Measurements from ENCODE around the gene CPA4.
A peak's percentile ranks its signal among the peaks of the same experiment; 100 is the strongest.

CPA4 gene

DNA sequence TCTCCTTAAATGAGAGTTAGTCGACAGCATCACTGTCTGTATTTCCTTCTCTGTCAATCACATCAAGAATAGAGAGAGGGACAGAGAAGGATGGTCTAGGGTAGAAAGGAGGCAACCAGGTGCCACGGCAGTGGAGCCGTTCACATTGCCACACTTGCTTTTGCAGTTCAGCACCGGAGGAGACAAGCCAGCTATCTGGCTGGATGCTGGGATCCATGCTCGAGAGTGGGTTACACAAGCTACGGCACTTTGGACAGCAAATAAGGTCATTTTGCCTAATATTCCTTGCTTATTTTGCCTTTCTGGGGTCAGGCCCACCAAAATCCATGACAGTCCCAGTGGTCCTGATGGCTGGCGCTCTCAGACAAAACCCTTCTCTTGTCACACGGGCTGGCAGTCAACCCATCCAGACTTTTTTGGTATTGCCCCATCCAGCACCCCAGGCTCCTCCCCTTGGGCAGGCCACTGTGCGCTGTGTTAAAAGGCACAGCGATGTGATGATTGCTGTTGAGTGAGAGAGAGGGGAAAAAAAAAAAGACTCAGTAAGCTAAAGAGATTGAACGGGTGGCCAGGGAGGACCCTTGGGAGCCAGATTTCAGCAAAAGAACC, 17.9 kb upstream of the CPA4 start:
- DNase-seq (ENCODE audit: low spot score), result no peak

- peak; percentile 34 for DNase-seq (ENCODE audit: low spot score)
These were observed 17.1 kb upstream of the CPA4 start for GRCh38 chr7:130275826-130276297.

DNA sequence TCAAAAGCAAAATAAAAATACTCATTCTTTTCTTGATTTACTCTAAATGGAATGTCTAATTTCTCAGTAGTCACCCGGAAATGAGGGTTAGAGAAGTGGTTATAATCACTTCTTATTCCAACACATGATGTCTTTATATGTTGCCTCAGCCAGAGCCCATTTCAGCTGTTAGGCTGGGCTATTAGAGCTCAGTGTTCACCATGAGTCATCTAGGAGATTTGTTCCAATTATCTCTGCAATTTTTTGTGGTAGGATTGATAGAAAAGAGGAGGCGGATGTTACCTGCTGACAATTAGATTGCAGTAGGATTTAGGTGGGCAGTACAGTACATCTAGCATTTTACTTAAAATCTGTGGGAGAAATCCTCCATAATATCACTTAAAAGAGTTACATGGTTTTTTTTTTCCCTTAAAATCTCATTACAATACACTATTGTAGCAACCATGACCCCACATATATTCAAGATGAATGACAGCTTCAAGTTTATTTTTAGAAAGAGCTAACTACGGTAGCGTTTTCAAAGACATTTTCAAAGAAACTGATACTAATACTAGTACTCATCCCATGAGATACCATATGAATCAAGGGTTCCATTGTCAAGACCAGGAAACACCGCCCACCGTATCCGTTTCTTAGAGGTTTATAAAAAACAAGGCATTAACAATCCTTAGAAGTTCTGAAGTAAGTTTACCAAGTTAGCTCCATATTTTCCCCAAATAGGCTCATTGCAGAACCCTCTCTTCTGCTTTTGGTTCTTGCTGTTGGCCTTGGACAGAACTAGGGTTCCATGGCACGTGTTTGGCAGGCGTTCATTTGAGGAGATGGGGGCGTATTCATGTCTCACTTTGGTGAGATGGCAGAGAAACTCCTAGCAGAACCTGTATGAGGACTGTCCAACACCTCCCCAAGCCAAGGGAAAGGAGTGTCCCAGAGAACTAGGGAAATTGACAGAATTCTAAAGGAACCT, 15.9 kb upstream of the CPA4 start:
- DNase-seq (ENCODE audit: low spot score), result no peak

- DNase-seq (ENCODE audit: low spot score), result peak; percentile 63
These were observed 15.0 kb upstream of the CPA4 start for GRCh38 chr7:130277763-130278643.

GRCh38 chr7:130278860-130279259, 14.1 kb upstream of the CPA4 start:
- DNase-seq (ENCODE audit: low spot score), result peak; percentile 24

DNA sequence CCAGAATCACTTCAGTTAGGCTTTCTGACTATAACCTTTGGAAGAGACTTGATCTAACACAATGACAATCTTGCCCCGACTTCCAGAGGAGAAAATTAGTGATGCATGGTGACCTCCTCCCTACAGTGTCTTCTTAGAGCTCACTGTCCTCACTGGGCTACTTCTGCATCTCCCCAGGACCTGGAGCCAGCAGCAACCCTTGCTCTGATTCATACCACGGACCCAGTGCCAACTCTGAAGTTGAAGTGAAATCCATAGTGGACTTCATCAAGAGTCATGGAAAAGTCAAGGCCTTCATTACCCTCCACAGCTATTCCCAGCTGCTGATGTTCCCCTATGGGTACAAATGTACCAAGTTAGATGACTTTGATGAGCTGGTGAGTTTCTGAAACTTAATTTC, 13.7 kb upstream of the CPA4 start:
- peak; percentile 16 for DNase-seq (ENCODE audit: low spot score)

GRCh38 chr7:130279906-130280305, 13.1 kb upstream of the CPA4 start:
- no peak for DNase-seq (ENCODE audit: low spot score)

DNA sequence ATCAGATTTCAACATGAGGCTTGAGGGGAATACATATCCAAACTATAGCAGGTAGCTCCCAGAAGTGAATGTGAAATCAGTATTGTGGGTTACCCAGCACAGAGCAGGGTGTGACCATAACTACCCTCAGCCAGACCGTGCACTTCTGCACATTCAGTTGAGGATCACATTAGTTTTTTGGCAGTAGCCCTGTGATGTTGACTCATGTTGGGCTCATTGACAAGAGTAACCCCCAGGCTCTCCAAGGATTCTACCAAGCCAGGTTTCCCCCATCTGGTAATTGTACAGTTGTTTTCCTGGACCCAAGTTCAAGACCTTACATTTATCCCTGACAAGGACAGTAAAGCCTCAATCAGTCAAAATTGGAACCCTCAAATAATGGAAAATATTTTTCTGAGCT, 11.7 kb upstream of the CPA4 start:
- DNase-seq (ENCODE audit: low spot score), result no peak

DNA sequence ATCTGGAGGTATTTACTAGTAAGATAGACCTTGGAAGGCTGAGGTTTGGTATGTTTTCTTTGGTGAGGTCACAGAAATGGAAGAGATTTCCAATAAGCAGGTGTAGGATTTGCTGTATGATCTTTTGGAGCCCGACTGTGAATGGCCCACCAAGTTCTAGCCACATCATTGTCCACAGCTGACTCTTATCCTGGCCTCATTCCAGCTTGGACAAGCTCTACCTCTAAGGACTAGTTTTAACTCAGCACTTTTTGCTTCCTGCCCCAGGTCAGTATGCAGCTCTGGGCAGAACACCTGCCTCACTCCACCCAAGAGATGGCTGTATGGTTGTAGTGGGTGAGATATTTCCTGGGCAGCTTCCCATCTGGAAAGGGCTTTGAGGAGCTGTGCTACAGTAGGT, 6.1 kb upstream of the CPA4 start:
- peak; percentile 61 for DNase-seq (ENCODE audit: low spot score)

DNA sequence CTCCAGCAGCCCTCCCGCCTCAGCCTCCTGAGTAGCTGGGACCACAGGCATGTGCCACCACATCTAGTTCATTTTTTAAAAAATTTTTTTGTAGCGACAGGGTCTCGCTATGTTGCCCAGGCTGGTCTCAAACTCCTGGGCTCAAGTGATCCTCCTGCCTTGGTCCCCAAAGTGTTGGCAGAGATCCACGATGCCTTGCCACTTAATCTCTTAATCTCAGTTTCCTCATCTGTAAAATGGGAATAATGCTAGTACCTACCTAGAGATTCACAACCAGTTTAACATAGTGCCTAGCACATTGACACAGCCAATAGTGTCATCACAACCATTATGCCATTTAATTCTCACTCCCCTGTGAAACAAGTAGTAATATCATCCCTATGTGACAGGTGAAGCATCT, 4.8 kb upstream of the CPA4 start:
- DNase-seq (ENCODE audit: low spot score), result no peak

GRCh38 chr7:130288829-130289228, 4.1 kb upstream of the CPA4 start:
- peak; percentile 16 for DNase-seq (ENCODE audit: low spot score)

- no peak for DNase-seq (ENCODE audit: low spot score)
These were observed 3.5 kb upstream of the CPA4 start for GRCh38 chr7:130289478-130289877.

- DNase-seq (ENCODE audit: low spot score), result peak; percentile 93
These were observed 2.2 kb upstream of the CPA4 start for GRCh38 chr7:130290745-130291144.

- no peak for DNase-seq (ENCODE audit: low spot score)
These were observed 560 bp downstream of the CPA4 start for GRCh38 chr7:130293521-130293920.

GRCh38 chr7:130294314-130294713, 1.4 kb downstream of the CPA4 start:
- no peak for DNase-seq (ENCODE audit: low spot score)

DNA sequence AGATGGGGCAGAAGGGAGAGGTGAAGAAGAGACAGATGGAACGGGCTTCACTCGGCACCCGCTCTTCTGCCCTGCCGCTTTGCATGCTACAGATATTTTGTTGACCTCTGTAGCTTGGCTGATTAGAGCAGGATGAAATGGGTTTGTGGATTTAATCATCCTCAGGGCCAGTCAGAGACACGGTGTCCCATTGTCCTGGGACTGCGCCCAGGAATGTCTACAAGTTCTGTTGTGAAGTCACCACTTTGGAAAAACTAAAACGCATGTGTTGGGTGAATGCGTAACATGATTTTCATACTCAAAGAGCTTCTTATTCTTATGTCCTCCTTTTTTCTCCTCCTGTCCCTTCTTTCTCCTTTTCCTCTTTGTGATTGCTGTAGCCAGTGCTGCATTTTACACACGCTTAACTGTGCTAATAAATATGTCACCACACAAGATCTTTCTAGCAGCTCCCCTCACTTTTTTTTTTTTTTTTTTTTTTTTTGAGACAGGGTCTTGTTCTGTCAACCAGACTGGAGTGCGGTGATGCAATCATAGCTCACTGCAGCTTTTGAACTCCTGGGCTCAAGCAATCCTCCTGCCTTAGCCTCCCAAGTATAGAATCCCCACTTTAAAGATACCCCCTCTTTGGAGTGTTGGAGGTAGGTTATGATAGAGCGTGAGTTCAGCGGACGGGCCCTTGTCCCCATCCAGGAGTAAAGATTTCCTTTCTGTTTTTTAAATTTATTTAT, 3.4 kb downstream of the CPA4 start:
- no peak for DNase-seq (ENCODE audit: low spot score)

GRCh38 chr7:130297628-130298543, 4.9 kb downstream of the CPA4 start:
- no peak for DNase-seq (ENCODE audit: low spot score)

DNA sequence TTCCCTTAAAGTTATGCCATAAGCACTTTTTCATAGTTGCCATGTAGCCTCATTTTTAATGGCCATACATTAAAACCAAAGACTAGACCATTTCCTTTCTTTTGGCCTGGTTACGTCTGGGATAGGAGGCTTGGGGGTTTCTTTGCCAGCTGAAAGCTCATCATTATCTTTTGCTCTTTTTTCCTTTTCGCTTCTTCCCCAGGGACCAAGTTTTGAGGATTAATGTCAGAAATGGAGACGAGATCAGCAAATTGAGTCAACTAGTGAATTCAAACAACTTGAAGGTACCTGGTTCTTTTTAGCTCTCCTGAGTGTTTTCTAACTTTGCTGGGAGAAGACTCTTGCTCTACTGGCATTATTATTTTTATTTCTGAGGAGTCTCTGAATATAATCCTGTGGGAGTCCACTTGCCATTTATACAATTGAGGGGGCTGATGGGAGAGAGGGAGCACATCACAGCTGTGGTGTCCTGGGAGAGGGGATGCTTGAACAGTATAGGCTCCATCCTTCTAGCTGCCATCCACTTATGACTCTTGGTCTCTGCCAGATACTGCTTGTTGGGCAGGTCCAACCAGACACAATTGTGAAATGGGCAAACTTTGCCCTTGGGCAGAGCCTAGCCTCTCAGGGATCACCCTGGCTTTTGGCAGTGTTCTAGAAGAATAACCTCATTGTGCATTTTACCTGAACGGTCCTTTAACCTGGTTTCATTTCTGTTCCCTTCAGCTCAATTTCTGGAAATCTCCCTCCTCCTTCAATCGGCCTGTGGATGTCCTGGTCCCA, 5.8 kb downstream of the CPA4 start:
- DNase-seq (ENCODE audit: low spot score), result no peak

GRCh38 chr7:130299866-130300265, 6.9 kb downstream of the CPA4 start:
- DNase-seq (ENCODE audit: low spot score), result peak; percentile 33

Data from kidney tubule cell (primary cell).